ENCODE measurements around the gene RNPEP.
A peak's percentile ranks its signal among the peaks of the same experiment; 100 is the strongest.

The RNPEP gene

DNA sequence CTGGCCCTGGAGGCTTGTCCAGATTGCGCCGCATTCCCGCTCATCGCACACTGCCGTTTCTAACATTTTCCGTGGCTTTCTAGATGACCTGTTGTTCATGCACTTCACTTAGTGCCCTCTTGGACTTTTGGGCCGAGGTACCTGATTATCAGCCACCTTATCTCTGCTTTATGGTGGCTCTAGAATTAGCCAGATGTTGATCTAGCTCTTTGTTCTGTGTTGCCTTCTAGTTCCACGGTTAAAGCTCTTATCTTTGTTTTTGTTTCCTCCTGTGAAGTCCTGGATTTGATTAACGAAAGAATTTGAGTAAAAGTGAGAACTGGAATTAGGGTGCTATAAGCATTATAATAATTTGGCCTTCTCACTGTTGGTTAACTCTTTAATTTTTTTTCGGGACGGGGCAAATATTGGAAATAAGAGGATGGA, 945 bp downstream of the RNPEP start:
- TF ChIP-seq, protein P1, sequence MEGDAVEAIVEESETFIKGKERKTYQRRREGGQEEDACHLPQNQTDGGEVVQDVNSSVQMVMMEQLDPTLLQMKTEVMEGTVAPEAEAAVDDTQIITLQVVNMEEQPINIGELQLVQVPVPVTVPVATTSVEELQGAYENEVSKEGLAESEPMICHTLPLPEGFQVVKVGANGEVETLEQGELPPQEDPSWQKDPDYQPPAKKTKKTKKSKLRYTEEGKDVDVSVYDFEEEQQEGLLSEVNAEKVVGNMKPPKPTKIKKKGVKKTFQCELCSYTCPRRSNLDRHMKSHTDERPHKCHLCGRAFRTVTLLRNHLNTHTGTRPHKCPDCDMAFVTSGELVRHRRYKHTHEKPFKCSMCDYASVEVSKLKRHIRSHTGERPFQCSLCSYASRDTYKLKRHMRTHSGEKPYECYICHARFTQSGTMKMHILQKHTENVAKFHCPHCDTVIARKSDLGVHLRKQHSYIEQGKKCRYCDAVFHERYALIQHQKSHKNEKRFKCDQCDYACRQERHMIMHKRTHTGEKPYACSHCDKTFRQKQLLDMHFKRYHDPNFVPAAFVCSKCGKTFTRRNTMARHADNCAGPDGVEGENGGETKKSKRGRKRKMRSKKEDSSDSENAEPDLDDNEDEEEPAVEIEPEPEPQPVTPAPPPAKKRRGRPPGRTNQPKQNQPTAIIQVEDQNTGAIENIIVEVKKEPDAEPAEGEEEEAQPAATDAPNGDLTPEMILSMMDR (IDR thresholded peaks at IDR 0.05; ENCODE audit: insufficient read depth, low read length, poor library complexity, severe bottlenecking), result no peak
- no peak for TF ChIP-seq EZH2phosphoT487 (conservative IDR thresholded peaks at IDR 0.05; ENCODE audit: low read length)

DNA sequence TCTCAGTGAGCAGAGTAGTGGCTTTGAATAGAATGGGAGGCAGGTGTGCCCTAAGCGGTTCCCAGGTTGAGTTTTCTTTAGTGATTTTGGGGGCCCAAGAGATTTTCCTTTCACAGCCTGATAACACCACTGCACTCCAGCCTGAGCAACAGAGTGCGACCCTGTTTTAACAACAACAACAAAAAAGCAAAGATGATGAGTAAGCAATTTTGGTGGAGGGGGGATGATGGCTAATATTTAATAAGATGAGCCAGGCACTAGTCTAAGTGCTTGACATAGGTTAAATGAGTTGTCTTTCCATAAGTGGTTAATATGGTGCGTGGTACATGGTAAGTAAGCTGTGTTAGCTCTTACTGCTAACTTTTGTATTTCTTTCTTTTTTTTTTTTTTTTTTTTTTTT, 2.0 kb downstream of the RNPEP start:
- H3K4me2 ChIP-seq (ENCODE audit: low read depth, low read length, poor library complexity, severe bottlenecking), result no peak overlapping the region
- H3F3A ChIP-seq (ENCODE audit: insufficient read depth), result no peaks in the 10 kb centered on the region
- H3K79me2 ChIP-seq (ENCODE audit: insufficient read depth, low read length), result no peaks in the 10 kb centered on the region
- H3K9me3 ChIP-seq (ENCODE audit: insufficient read depth, low read length), result no peaks in the 10 kb centered on the region
- no peaks in the 10 kb centered on the region for H3K9me2 ChIP-seq (replicated peaks; ENCODE audit: insufficient read depth, low read length)
- H3K36me3 ChIP-seq (ENCODE audit: low read length), result no peaks in the 10 kb centered on the region
- TF ChIP-seq, protein P1 (IDR thresholded peaks at IDR 0.05; ENCODE audit: insufficient read depth, low read length, poor library complexity, severe bottlenecking), result no peak
- no peak for TF ChIP-seq EZH2phosphoT487 (conservative IDR thresholded peaks at IDR 0.05; ENCODE audit: low read length)
- H2AFZ ChIP-seq (ENCODE audit: low read depth, low read length, severe bottlenecking), result no peak overlapping the region
- no peak overlapping the region for H3K27ac ChIP-seq (ENCODE audit: low read depth, low read length)
- H3K4me3 ChIP-seq (ENCODE audit: insufficient read depth, low read length, poor library complexity, severe bottlenecking), result no peak overlapping the region
- no peaks in the 10 kb centered on the region for H3K27me3 ChIP-seq (ENCODE audit: low read length)
- no peak overlapping the region for H3K9ac ChIP-seq (ENCODE audit: low read length)
- no peaks in the 10 kb centered on the region for H4K20me1 ChIP-seq (ENCODE audit: low read depth, low read length)

More for the DNA sequence above, 945 bp downstream of the RNPEP start:
- Histone ChIP-seq H3K9me2 (replicated peaks; ENCODE audit: insufficient read depth, low read length) (no peaks in the 10 kb centered on the region), H3K4me2 (ENCODE audit: low read depth, low read length, poor library complexity, severe bottlenecking) (peak overlapping the region; percentile 67), H3F3A (ENCODE audit: insufficient read depth) (no peaks in the 10 kb centered on the region), H3K27me3 (ENCODE audit: low read length) (no peaks in the 10 kb centered on the region), H3K9me3 (ENCODE audit: insufficient read depth, low read length) (no peaks in the 10 kb centered on the region), H3K36me3 (ENCODE audit: low read length) (no peaks in the 10 kb centered on the region), H3K4me3 (ENCODE audit: insufficient read depth, low read length, poor library complexity, severe bottlenecking) (peak overlapping the region; percentile 61), H3K27ac (ENCODE audit: low read depth, low read length) (no peak overlapping the region), H3K79me2 (ENCODE audit: insufficient read depth, low read length) (no peaks in the 10 kb centered on the region), H4K20me1 (ENCODE audit: low read depth, low read length) (no peaks in the 10 kb centered on the region), H2AFZ (ENCODE audit: low read depth, low read length, severe bottlenecking) (peak overlapping the region; percentile 1), H3K9ac (ENCODE audit: low read length) (0 out of 2 replicates have a peak overlapping the region, but pooled peaks have one; percentile 58)

DNA sequence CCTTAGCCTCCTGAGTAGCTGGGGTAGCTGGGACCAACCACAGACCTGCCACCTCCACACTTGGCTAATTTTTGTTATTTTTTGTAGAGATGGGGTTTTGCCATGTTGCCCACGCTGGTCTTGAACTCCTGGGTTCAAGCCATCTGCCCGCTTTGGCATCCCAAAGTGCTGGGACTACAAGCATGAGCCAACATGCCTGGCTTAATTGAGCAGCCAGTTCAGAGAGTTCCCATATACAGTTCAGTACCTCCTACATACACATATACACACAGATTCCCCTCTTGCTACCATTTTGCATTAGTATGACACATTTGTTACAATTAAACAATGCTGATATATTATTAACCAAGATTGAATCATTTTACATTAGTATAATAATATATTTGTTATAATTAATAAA, 2.9 kb downstream of the RNPEP start:
- H3K9ac ChIP-seq (ENCODE audit: low read length), result no peak overlapping the region
- no peaks in the 10 kb centered on the region for H4K20me1 ChIP-seq (ENCODE audit: low read depth, low read length)
- H3K4me2 ChIP-seq (ENCODE audit: low read depth, low read length, poor library complexity, severe bottlenecking), result no peak overlapping the region
- TF ChIP-seq, protein P1 (IDR thresholded peaks at IDR 0.05; ENCODE audit: insufficient read depth, low read length, poor library complexity, severe bottlenecking), result no peak
- no peak for TF ChIP-seq EZH2phosphoT487 (conservative IDR thresholded peaks at IDR 0.05; ENCODE audit: low read length)
- no peak overlapping the region for H2AFZ ChIP-seq (ENCODE audit: low read depth, low read length, severe bottlenecking)
- H3K9me2 ChIP-seq (replicated peaks; ENCODE audit: insufficient read depth, low read length), result no peaks in the 10 kb centered on the region
- no peaks in the 10 kb centered on the region for H3K27me3 ChIP-seq (ENCODE audit: low read length)
- no peaks in the 10 kb centered on the region for H3F3A ChIP-seq (ENCODE audit: insufficient read depth)
- no peaks in the 10 kb centered on the region for H3K9me3 ChIP-seq (ENCODE audit: insufficient read depth, low read length)
- no peaks in the 10 kb centered on the region for H3K36me3 ChIP-seq (ENCODE audit: low read length)
- no peak overlapping the region for H3K4me3 ChIP-seq (ENCODE audit: insufficient read depth, low read length, poor library complexity, severe bottlenecking)
- H3K27ac ChIP-seq (ENCODE audit: low read depth, low read length), result no peak overlapping the region
- H3K79me2 ChIP-seq (ENCODE audit: insufficient read depth, low read length), result no peaks in the 10 kb centered on the region
